Sigmoid colon (tissue), 3 donors: ENCODE data around the gene NXN.

Source experiments
- POLR2A ChIP-seq, 2 donors: fragments of 450-650 bp; IDR thresholded peaks; one replicate each; pipeline ENCODE4 v1.6.1; 2016; ENCODE audit warnings: antibody characterized with exemption in 2 of 2, mild to moderate bottlenecking in 2 of 2, moderate library complexity in 2 of 2
- TF ChIP-seq, protein P1 (sequence below), 4 experiments: fragments of 450-650 bp in 3 of 4; fragments of 200-600 bp in 1 of 4; IDR thresholded peaks; one replicate each; pipeline ENCODE4 v1.5.1; 2016 to 2019; ENCODE audit warnings: antibody characterized with exemption in 4 of 4, mild to moderate bottlenecking in 3 of 4, moderate library complexity in 2 of 4

DNA sequence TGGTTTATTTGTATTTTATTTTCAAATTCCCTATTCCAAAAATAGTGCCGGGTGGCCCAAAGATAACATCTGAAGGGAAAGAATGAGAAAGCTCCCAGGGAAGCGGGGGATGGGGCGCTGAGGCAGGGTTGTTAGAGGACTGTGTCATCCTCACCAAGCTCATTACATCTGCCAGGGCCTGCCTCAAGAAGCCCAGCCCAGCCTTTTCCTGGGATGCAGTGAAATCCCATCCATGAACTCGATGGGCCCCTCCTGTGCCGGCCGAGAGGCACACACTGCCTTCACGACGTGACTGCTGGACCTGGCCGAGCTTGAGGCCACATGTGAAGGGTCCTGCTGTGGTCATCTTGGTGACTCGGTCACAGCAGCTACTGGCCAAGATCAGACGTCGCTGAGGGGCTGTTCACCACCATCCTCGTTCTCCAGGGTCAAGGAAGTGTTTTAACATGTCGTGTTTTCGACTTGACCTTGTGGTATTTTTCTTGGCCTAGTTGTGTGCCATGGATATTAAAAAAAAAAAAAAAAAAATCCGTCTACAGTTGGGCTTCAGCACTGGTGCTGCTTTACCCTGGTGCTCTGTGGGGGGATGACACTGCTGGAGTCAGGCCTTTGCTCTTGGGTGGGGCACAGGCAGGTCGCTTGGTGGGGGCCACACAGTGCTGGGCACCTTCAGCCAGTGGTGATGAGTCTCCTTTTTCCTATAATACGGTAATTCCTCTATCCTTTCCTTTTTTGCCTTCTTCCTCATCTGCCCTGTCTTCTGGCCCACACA lies 22.2 kb upstream of the NXN start:
- TF ChIP-seq, protein P1, sequence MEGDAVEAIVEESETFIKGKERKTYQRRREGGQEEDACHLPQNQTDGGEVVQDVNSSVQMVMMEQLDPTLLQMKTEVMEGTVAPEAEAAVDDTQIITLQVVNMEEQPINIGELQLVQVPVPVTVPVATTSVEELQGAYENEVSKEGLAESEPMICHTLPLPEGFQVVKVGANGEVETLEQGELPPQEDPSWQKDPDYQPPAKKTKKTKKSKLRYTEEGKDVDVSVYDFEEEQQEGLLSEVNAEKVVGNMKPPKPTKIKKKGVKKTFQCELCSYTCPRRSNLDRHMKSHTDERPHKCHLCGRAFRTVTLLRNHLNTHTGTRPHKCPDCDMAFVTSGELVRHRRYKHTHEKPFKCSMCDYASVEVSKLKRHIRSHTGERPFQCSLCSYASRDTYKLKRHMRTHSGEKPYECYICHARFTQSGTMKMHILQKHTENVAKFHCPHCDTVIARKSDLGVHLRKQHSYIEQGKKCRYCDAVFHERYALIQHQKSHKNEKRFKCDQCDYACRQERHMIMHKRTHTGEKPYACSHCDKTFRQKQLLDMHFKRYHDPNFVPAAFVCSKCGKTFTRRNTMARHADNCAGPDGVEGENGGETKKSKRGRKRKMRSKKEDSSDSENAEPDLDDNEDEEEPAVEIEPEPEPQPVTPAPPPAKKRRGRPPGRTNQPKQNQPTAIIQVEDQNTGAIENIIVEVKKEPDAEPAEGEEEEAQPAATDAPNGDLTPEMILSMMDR (IDR thresholded peaks at IDR 0.05): no peak
- no peak for TF ChIP-seq POLR2A (IDR thresholded peaks at IDR 0.05)
